HG03460 (cell line): Measurements from ENCODE around the gene TMEM132D.
"Not testable (repeated sequence)": the region's sequence is repeated elsewhere in the genome, so short reads cannot be mapped to it uniquely, and the experiment has no call there.

Source experiments
- ATAC-seq: cut with Tn5 transposase; IDR thresholded peaks from one replicate; pipeline ENCODE4 v1.9.1; 2021; ENCODE audit not compliant: unreplicated experiment

The TMEM132D gene

GRCh38 chr12:129203456-129203855 lies 700.4 kb downstream of the TMEM132D start:
- no peak for ATAC-seq

GRCh38 chr12:129202109-129202814 lies 701.6 kb downstream of the TMEM132D start:
- ATAC-seq, result no peak

GRCh38 chr12:129201029-129201428 lies 702.8 kb downstream of the TMEM132D start:
- no peak for ATAC-seq

- ATAC-seq, result no peak
These were observed 703.2 kb downstream of the TMEM132D start for GRCh38 chr12:129200576-129200975.

GRCh38 chr12:129196927-129197326 lies 706.9 kb downstream of the TMEM132D start:
- ATAC-seq, result no peak

GRCh38 chr12:129195081-129195480 lies 708.7 kb downstream of the TMEM132D start:
- no peak for ATAC-seq

GRCh38 chr12:129193263-129193871 lies 710.5 kb downstream of the TMEM132D start:
- no peak for ATAC-seq

- no peak for ATAC-seq
These were observed 713.0 kb downstream of the TMEM132D start for GRCh38 chr12:129190827-129191226.

- not testable (repeated sequence) for ATAC-seq
These were observed 713.9 kb downstream of the TMEM132D start for GRCh38 chr12:129189879-129190278.

GRCh38 chr12:129186952-129187351 lies 716.9 kb downstream of the TMEM132D start:
- ATAC-seq, result no peak

- no peak for ATAC-seq
These were observed 718.0 kb downstream of the TMEM132D start for GRCh38 chr12:129185855-129186254.

- ATAC-seq, result no peak
These were observed 719.5 kb downstream of the TMEM132D start for GRCh38 chr12:129184127-129184928.

- ATAC-seq, result no peak
These were observed 723.8 kb downstream of the TMEM132D start for GRCh38 chr12:129179941-129180553.

GRCh38 chr12:129169928-129170327 lies 733.9 kb downstream of the TMEM132D start:
- no peak for ATAC-seq

GRCh38 chr12:129163861-129164260 lies 740.0 kb downstream of the TMEM132D start:
- ATAC-seq, result no peak

- ATAC-seq, result no peak
These were observed 740.4 kb downstream of the TMEM132D start for GRCh38 chr12:129163461-129163860.

GRCh38 chr12:129162805-129163204 lies 741.0 kb downstream of the TMEM132D start:
- no peak for ATAC-seq

GRCh38 chr12:129161511-129161910 lies 742.3 kb downstream of the TMEM132D start:
- no peak for ATAC-seq

GRCh38 chr12:129160282-129160681 lies 743.5 kb downstream of the TMEM132D start:
- ATAC-seq, result no peak

GRCh38 chr12:129152351-129153104 lies 751.3 kb downstream of the TMEM132D start:
- no peak for ATAC-seq

- ATAC-seq, result no peak
These were observed 753.1 kb downstream of the TMEM132D start for GRCh38 chr12:129150721-129151120.
